Activated T-helper 1 cell treated with Interleukin-2 at 50 U/mL for 16 hours (primary cell): ENCODE data around the gene QRICH2.
"Not testable (repeated sequence)": the region's sequence is repeated elsewhere in the genome, so short reads cannot be mapped to it uniquely, and the experiment has no call there.

Source experiments
- DNase-seq: peaks from one replicate; pipeline ENCODE4 v3.0.0-alpha.2; 2020; ENCODE audit warnings: low read depth

Gene QRICH2

DNA sequence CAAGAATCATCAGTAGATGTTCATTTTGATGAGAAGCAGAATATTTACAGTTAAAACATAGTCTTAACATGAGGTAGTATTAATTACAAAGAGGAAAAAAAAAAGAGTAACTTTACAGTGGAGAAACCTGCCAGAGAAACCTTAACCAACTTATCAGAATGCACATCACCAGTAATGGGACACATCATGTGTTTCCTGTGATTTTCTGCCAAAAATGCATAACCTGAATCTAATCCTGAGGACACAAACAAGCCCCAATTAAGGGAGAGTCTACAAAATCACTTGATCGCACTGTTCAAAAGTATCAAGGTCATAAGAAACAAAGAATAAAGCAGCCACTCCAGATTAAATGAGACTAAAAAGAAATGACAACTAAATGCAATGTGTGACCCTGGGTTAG, 18.2 kb upstream of the QRICH2 start:
- no peak for DNase-seq

DNA sequence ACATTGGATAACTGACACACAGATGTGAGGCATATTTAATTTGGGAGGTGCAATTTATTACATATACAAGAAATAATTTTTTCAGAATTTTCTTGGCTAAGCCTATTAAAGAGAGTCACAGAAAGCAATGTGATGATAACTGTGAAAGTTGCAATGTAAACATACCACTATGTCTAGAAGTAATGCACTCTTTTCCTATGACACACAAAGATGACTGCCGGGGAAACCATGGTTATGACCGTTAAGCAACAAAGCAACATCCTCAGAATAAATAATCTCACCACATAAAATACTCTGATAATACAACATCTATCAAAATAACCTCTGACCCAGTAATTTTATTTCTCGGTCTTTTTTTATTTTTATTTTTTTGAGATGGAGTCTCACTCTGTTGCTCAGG, 10.5 kb upstream of the QRICH2 start:
- DNase-seq, result no peak

DNA sequence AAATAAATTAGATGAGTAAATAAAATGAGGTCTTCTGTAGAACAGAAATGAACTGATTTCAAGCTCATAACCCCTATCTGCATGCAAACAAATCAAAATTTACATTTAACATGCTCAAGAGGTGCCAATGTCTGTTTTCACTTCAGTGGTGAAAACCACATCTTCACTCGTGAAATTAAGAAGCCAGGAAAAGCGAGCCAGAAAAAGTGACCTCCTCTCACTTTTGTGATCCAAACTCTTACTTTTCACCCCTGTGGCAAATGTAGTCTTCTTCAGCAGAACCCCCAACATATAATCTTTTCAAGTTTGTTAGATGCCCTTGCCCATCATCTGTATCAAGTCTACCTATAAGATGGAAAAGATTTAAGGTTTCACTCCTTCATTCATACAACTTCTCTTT, 9.5 kb upstream of the QRICH2 start:
- no peak for DNase-seq

DNA sequence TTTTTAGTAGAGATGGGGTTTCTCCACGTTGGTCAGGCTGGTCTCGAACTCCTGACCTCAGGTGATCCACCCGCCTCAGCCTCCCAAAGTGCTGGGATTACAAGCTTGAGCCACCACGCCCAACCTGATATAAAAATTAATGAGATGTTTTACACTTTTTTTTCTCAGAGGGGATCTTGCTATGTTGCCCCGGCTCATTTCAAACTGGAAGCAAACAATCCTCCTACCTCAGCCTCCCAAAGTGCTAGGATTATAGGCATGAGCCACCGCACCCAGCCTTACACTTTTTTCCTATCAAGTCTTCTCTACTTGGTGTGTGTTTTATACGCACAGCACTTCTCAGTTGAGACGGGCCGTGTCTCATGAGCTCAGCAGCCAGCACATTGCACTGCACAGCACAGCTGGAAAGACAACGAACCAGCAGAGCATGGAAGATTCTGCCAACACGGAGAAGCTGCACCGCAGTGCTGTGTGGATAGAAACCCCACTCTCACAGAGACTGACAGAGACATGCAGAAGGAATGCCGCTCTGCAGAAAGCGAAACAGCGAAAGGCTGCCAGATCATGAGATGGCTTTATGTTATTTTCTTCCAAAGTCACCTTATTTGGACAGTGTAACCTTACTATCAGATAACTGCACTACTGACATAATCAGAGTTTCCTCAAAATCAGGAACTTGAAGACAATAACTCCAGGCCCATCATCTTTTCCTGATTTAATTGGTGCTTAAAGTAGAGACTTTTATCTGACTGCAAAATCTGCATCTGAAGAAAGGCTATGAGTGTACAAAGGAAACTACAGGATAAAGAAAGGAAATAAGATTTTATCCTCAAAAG, 6.5 kb upstream of the QRICH2 start:
- no peak for DNase-seq

DNA sequence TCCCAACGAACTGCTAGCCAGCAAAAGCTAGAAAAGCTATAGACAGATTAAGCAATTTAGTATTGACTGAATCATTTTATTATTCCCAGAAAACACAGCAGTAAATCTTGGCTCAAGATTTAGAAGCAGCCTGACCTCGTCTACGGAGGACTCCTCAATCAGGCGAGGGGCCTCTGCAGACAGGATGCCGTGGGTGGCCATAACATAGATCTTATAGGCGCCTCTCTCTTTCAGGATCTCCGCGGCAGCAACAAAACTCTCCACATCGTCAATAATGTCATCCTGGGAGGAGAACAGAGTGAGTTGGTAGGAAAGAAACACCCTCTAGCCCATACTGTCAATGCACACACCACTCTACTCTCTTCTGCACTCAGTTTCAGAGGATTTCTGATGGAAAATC, 4.7 kb upstream of the QRICH2 start:
- no peak for DNase-seq

DNA sequence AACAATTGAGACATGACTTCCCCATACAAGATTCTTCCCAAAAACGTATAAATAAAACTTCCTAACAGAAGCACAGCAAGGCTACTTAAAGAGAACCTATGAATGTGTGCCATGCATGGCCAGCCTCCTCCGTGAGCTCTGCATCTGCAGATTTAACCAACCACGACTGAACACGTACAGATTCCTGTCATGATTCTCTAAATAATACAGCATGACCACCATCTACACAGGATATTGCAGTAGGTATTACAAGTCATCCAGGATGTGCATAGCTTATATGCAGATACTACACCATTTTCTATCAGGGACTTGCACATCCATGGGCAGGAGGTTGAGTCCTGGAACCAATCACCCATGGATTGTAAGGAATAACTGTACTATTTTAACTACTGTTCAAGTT, 1.4 kb upstream of the QRICH2 start:
- no peak for DNase-seq

DNA sequence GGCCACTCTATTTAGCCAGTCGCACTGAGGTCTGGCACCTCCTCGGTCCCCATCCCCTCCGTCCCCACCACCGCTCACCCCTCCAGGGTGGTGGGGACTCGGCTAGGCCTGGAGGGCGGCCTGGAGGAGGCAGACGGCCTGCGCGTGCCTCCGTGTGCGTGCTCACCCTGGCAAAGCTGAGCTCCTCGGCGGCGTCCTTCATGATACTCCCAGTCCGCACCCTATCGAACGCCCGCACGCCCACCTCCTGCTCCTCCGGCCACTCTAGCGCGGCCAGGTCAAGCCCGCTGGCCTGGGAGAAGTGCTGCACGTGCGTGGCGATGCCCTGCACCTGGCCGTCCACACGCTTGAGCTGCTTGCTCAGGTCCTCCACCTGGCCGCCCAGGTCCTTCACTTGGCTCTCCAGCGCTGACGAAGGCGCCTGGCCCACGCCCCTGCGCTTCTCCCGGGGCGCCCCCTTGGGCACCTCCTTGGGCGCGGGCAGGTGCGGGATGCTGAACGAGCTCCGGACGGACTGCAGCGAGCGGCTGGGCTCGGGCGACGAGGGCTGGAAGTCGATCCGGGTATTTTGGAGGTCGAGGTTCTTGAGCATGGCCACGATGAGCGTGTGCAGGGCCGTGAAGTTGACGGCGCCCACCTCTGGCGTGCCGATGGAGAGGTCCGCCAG, 644 bp downstream of the QRICH2 start:
- DNase-seq, result no peak

DNA sequence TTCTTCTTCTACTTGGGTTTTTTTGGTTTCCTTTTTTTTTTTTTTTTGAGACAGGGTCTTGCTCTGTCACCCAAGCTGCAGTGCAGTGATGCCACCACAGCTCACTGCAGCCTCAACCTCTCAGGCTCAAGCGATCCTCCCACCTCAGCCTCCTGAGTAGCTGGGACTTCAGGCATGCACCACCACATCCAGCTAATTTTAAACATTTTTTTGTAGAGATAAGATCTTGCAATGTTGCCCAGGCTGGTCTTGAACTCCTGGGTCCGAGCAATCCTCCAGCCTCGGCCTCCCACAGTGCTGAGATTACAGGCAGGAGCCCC, 3.0 kb downstream of the QRICH2 start:
- DNase-seq, result not testable (repeated sequence)

DNA sequence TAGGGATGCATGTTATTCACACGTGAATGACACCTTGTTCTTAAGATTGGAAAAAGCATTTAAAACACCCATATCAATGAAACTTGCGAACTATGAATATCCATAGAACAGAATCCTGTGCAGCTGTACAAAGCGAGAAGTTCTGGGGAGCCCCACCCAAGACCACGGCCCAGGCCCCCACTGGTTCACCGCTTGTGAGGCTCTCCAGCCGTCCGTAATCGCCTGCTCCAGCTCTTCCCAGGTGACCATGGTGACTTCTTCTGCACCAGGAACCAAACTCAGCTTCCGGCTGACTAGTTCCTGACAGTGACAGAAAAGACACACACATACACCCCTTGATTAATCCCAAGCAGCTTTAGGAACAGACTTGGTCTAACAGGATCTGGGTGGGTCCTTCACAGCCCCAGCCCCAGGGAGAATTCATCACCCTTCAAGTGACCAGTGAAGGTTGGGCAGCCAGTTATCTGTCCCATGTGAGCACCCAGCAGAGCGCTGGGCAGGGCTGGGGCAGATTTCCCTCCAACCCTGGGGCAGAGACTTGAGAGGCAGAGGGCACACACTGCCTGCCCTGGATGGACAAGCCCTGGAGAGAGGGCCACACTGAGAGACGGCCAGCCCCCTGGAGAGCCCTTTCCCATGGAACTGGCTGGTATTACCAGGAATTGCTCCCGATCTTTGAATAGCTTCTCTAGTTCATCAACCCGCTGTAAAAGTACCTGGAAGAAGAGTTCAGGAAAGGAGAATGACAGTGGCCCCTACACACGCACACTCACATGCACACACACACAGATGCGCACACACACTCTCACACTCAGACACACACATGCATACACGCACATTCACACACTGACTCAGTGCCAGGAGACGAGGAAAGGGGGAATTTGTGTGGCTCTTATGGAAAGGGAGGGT, 3.6 kb downstream of the QRICH2 start:
- DNase-seq, result no peak

DNA sequence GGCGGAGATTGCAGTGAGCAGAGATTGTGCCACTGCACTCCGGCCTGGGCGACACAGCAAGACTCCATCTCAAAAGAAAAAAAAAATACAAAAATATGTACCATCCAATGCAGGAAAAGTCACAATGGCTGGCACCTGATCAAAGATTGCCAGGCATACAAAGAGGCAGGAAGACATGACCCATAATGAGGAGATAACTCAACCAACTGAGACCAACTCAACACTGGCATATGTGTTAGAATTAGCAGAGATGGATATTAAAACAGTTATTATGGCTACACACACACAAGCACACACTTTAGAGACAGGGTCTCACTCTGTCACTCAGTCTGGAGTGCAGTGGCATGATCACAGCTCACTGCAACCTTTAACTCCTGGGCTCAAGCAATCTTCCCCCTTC, 10.6 kb downstream of the QRICH2 start:
- DNase-seq, result no peak

DNA sequence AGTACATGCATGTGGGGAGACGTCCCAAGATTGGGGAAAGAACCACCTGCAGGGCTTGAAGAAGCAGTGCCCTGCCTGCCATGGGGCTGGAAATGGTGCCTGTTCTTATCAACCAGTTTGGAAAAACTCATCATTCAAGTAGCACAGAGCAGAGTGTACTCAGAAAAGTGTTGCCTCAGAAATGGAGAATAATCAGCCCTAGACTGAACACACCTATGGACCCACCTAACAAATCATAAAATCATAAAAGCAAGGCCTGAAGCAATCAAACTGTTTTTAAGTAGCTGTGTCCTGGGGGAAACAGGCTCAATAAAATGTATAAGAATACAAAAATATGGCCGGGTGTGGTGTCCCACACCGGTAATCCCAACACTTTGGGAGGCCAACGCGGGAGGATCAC, 11.2 kb downstream of the QRICH2 start:
- DNase-seq, result no peak

DNA sequence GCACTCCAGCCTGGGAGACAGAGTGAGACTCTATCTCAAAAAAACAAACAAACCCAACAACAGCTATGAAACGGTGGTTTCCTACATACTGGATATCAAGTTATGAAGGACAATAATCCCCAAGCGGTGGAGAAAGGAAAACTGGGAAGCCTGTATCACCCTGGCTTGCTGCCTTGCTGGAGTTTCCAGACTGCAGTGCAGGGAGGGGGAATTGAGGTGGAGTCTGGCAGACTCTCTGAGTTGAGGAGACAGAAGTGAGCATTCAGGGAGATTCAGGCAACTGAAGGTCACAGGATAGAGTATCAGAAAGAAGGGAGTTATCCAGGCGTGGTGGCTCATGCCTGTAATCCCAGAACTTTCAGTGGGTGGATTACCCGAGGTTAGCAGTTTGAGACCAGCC, 11.9 kb downstream of the QRICH2 start:
- DNase-seq, result no peak

DNA sequence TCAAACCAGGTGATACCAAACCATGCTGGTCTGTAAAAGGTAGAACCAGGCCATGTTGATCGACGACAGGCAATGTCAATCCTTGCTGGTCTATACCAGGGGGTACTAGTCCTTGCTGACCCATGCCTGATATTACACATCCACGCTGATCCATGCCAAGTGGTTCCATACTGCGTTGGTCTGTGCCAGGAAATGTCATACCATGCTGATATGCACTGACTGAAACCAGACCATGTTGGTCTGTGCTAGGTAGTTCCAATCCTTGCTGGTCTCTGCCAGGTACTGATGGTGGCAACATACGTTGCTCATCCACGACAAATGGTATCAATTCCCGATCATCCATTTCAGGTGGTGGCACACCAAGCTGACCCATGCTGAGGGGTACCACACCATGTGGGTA, 15.0 kb downstream of the QRICH2 start:
- no peak for DNase-seq

DNA sequence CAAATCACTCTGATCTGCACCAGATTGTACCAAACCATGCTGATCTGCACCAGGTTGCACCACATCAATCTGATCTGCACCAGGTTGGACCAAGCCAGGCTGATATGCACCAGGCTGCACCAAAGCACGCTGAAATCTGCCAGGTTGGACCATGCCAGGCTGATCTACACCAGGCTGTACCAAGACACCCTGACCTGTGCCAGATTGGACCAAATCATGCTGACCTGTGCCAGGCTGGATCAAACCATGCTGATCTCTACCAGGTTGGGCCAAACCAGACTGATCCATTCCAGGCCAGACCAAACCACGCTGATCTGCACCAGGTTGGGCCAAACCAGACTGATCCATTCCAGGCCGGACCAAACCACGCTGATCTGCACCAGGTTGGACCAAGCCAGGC, 15.5 kb downstream of the QRICH2 start:
- no peak for DNase-seq

DNA sequence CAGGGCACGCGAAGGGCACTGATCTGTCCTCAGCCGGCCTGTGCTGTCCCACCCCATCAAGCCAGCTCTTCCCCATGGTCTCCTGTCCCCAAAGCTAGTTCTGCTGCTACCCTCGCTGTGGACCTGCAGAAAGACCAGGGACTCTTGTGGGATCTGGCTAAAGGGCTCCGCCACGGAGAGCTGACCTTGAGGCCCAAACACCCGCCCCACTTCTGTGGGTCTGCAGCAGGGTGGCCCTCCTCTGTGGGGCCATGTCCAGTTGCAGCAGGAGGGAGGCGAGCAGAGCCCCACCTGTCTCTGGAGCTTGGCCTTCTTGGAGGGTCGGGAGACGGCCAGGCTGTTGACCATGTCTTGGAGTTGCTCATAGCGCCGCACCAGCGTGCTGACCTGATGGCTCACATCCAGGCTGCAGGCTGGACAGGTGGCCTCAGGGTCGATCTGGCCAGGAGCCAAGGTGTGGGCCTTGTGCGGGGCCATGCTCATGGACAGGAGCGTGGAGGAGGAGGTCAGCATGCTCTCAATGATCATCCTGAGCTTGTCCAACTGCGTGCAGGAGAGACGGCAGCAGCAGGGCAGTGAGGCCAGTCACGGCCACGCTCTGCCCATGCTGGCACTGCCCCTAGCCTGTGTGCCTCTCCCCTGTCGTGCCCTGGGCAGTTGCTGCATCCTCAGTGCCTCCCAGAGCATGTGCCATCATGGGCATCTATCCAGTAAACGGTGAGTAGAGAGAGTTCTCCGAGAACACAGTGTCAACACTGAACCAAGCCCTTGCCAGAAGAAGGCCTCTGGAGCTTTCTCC, 26.3 kb downstream of the QRICH2 start:
- DNase-seq, result no peak

DNA sequence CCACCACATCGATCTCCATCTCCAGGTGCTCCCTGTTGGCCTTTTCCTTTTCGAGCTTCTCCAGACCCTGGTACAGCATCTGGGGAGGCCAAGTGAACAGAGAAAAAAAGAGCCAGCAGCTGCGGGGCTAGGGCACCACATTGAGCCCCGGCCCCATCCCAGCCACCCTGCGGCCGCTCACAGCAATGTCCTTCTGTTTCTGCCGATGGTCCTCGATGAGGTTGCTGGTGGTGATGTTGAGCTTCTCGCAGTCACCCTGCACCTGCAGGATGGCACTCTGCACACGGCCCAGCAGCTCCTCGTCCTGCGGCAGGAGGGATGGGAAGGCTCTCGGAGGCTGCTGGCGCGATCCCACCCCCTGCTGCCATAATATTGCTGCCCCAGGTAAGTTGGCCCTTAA, 27.4 kb downstream of the QRICH2 start:
- DNase-seq, result no peak

DNA sequence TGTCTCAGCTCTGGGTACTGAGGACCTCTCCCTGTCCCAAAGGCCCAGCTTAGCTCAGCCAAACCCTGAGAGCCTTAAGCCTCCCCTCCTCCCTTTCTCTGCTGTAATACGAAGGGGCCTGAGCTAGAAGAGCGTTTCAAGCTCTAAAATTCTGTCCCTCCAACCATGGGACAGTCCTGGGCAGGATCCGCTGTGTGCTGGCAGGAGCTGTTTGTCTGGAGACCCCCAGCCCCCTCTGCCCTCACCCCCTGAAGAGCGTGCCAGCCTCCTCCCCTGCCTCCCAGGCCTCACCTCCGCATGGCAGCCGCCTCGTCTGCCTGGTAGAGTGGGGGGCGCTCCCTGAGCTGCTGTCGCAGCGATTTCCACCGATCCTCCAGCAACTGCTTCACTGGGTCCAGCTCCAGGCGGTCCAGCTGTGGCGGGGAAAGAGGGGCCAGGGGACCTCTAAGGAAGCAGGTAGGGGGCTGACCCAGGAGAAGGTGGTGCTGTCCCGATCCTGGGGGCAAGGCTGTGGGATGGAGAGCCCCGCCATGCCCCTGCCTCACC, 28.3 kb downstream of the QRICH2 start:
- DNase-seq, result no peak

DNA sequence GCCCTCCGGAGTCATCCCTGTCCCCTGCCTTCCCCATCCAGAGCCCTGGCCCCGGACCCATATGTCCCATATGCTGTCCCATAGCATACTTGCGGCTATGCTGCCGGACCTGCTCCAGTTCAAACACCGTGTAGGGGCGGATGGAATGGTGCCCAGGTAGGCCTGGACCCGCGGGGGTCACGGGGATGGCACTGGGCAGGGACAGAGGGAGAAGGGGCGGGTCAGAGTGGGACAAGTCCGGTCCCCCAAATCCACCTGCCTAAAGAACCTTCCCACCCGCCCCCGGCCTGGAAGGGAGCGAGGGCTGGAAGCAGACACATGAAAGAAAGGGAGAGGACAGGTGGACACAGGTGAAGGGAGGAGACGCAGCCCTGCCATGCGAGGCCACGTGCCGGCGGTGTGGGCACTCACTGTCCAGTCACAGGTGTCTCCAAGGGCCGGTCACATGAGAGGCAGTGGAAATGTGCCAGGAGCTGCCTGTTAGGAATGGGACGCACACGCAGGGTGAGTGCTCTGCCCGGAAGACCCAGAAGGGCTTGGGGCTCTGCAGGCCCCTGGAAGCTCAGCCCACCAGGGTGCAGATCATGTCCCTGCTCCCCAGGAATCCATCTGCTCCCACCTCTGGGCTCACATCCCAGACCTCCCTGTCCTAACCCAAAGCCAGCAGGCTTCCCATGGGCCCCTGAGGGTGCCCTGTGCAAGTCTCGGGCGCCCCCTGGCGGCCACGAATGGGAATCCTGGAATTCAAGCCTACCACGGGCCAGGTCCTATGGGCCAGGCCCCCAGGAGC, 28.9 kb downstream of the QRICH2 start:
- peak; percentile 73 for DNase-seq

DNA sequence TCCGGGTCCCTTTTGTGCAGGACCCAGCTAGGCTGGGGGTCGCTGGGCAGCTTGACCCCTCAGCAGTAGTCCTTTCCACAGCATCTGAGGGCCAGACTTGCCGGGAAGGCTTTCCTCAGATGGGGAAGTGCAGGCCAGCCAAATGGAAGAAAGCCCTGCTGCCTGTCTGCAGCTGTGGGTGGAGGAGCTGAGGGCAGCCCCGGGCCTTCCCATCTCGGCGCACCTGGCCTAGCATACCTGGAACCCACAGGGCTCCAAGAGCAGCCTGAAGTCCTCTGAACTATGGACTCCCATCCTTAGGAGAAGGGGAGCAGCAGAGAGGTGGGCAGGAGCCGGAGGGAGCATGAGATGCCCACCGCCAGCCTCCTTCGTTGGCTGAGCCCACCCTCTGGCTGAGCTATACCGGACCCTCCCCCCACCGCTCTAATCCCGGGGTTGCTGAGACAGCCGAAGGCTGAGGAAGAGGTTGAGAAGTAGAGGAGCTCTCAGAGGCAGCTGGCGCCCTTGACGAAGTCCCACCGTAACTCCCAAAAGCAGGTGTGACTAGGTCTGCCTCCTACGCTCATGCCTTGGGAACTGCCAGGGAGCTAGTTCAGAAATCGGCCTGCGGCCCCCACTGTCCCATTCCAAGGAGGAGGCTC, 29.7 kb downstream of the QRICH2 start:
- no peak for DNase-seq
